BJ (cell line): ENCODE measurements around the gene DDA1. TPM values are rescaled to one million over a fixed set of nuclear protein-coding genes. Genes with fewer than 3 reads are reported as not detected.

ENCODE experiments used
- CTCF ChIA-PET: fragments of 350-600 bp; formaldehyde crosslinking; extraction: SDS; loops from one replicate; lab custom pipeline; 2021; ENCODE audit warnings: antibody characterized with exemption, inconsistent platforms; lab: Yijun Ruan, JAX
- POLR2A ChIA-PET: fragments of 300-600 bp; sonication (Branson Sonifier 250); formaldehyde crosslinking; extraction: SDS; loops from one replicate; lab custom pipeline; 2021; ENCODE audit warnings: antibody characterized with exemption; lab: Charles Lee
- DNase-seq: peaks from one replicate; pipeline ENCODE4 v3.0.0-alpha.2; 2011; ENCODE audit warnings: low read depth
- H3K27me3 ChIP-seq: 2 replicates; pipeline ENCODE4 v1.6.0; 2011; ENCODE audit warnings: low read length; ENCODE audit not compliant: control insufficient read depth, insufficient read depth
- H3K36me3 ChIP-seq: 2 replicates; pipeline ENCODE4 v1.5.1; 2011; ENCODE audit warnings: low read length; ENCODE audit not compliant: control insufficient read depth, insufficient read depth
- H3K4me3 ChIP-seq: 2 replicates; pipeline ENCODE4 v1.5.1; 2011; ENCODE audit warnings: low read depth, mild to moderate bottlenecking, control low read depth, low read length
- CTCF ChIP-seq: IDR thresholded peaks from 2 replicates; pipeline ENCODE4 v1.5.1; 2011; ENCODE audit warnings: low read depth, mild to moderate bottlenecking, control low read depth, inconsistent platforms, low read length, moderate library complexity; ENCODE audit not compliant: insufficient read depth
- polyA plus RNA-seq: library from polyadenylated mRNA; depleted of rRNA; stranded (reverse); fragments of >200 nt; gene quantifications from 2 replicates; pipeline ENCODE4 v1.2.3, GENCODE V29; 2011

Gene DDA1
- polyA plus RNA-seq, 1 experiment, result 52.7 TPM

GRCh38 chr19:17340302-17340870 lies 31.0 kb downstream of the DDA1 start:
- no peak for TF ChIP-seq CTCF
- DNase-seq, result no peak
- CTCF ChIA-PET, result interaction anchor here (0.6 to 9.8 kb wide), 2 partner anchors 47 to 1044 kb away, joined by 3 to 121 read pairs; no protein-coding TSS in a partner anchor
- Histone ChIP-seq H3K4me3 (no peak overlapping the region), H3K27me3 (no peaks in the 10 kb centered on the region), H3K36me3 (peaks cover 2% of the 10 kb centered on the region)
- POLR2A ChIA-PET, result no interaction called here

- Histone ChIP-seq H3K4me3 (no peak overlapping the region), H3K36me3 (peaks cover 2% of the 10 kb centered on the region), H3K27me3 (no peaks in the 10 kb centered on the region)
- POLR2A ChIA-PET, result no interaction called here
- TF ChIP-seq CTCF, result no peak
- no peak for DNase-seq
- CTCF ChIA-PET, result interaction anchor here (0.6 to 9.8 kb wide), 2 partner anchors 46 to 1044 kb away, joined by 3 to 121 read pairs; no protein-coding TSS in a partner anchor
These were observed 31.6 kb downstream of the DDA1 start for GRCh38 chr19:17340871-17341357.

DNA sequence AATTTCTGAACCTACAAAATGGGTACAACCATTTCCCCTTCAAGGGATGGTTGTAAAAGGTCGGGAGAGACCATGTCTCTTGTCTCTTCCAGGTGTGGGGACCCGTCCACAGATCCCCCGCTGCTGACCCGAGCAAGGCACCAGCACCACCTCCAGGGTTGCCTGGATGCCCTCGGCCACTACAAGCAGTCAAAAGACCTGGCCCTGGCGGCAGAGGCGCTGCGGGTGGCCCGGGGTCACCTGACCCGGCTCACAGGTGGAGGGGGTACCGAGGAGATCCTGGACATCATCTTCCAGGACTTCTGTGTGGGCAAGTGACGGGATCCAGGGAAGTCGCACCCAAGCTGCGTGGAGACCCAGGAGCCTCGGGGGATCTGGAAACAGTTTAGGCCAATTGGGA lies 32.0 kb downstream of the DDA1 start:
- Histone ChIP-seq H3K36me3 (peaks cover 2% of the 10 kb centered on the region), H3K27me3 (no peaks in the 10 kb centered on the region), H3K4me3 (no peak overlapping the region)
- POLR2A ChIA-PET, result no interaction called here
- CTCF ChIA-PET, result interaction anchor here (0.6 to 9.8 kb wide), 3 partner anchors 10 to 1045 kb away, joined by 3 to 121 read pairs (median 3); no protein-coding TSS in a partner anchor
- TF ChIP-seq CTCF, result no peak
- DNase-seq, result no peak

- no peak for DNase-seq
- POLR2A ChIA-PET, result no interaction called here
- Histone ChIP-seq H3K4me3 (no peak overlapping the region), H3K27me3 (no peaks in the 10 kb centered on the region), H3K36me3 (peaks cover 2% of the 10 kb centered on the region)
- TF ChIP-seq CTCF, result no peak
- CTCF ChIA-PET, result interaction anchor here (1.2 to 9.8 kb wide), 3 partner anchors 11 to 45 kb away, joined by 3 to 121 read pairs (median 5); partner anchors contain the start of gene ABHD8
These were observed 32.5 kb downstream of the DDA1 start for GRCh38 chr19:17341845-17342244.

DNA sequence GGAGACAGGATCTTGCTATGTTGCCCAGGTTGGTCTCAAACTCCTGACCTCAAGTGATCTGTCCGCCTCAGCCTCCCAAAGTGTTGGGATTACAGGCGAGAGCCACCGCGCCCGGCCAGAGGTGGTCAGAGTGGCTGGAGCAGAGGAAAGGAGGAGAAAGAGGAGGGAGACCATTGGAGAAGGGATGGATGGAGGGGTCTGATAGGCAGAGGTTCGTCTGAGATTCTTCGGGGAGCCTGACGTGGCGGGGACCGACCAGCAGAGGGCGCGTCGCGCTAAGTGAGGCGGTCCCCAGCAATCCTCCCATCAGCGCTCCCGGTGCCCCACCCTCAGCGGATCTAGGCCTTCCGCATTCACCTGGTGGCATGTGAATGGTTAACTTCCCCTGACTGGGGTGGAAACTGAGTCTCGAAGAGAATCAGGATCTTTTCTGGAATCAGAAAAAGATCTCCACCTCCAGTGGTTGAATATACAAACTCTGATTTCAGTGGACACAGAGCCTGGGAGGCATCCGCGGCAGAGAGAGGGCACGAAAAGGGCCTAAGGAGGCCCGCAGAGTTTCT lies 36.8 kb downstream of the DDA1 start:
- TF ChIP-seq CTCF, result peak; percentile 94
- DNase-seq, result no peak
- Histone ChIP-seq H3K36me3 (no peaks in the 10 kb centered on the region), H3K27me3 (no peaks in the 10 kb centered on the region), H3K4me3 (no peak overlapping the region)
- ChIA-PET POLR2A (no interaction called here), CTCF (interaction anchor here (0.6 to 9.8 kb wide), 6 partner anchors 12 to 114 kb away, joined by 3 to 121 read pairs (median 3); no protein-coding TSS in a partner anchor)
